ENCODE data around the gene FANCB.

The FANCB gene

GRCh38 chrX:14832151-14832550 lies 40.7 kb downstream of the FANCB start:
- DNase-seq, result no peak

GRCh38 chrX:14829643-14830042 lies 43.2 kb downstream of the FANCB start:
- no peak for DNase-seq

GRCh38 chrX:14826319-14826718 lies 46.5 kb downstream of the FANCB start:
- DNase-seq, result no peak

GRCh38 chrX:14825851-14826250 lies 47.0 kb downstream of the FANCB start:
- DNase-seq, result no peak

- DNase-seq, result no peak
Measured at GRCh38 chrX:14819769-14820168, 53.1 kb downstream of the FANCB start.

GRCh38 chrX:14817571-14817970 lies 55.3 kb downstream of the FANCB start:
- DNase-seq, result no peak

GRCh38 chrX:14802943-14803710 lies 69.7 kb downstream of the FANCB start:
- no peak for DNase-seq

- DNase-seq, result no peak
Measured at GRCh38 chrX:14801136-14801535, 71.7 kb downstream of the FANCB start.

- DNase-seq, result no peak
Measured at GRCh38 chrX:14798805-14799397, 74.0 kb downstream of the FANCB start.

Data from COR-L47 (cell line).